DMS 273 (cell line): ENCODE results near the gene TGFBI.

Source experiments
- DNase-seq: peaks from one replicate; lab custom pipeline; 2025; ENCODE audit not compliant: unreplicated experiment; lab: John Stamatoyannopoulos, UW

The TGFBI gene

DNA sequence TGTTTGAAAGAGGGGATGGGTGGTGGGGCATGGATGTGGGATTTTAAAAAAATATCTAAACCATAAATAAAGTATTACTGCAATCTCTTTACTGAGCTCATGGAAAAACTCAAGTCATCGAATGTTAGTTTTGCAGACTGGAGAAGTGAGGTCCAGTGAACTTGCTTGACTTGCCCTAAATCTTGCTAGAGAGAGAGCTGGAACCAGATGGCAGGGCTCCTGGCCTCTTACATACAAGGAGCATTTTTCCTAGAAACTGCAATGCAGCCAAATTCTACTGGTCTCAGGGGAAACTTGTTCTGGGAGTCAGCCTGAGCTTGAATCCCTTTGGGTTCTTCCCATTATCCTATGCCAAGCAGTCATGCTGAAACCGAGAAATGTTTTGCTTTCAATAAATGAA is 2.9 kb upstream of the TGFBI start:
- DNase-seq, result peak; percentile 67

DNA sequence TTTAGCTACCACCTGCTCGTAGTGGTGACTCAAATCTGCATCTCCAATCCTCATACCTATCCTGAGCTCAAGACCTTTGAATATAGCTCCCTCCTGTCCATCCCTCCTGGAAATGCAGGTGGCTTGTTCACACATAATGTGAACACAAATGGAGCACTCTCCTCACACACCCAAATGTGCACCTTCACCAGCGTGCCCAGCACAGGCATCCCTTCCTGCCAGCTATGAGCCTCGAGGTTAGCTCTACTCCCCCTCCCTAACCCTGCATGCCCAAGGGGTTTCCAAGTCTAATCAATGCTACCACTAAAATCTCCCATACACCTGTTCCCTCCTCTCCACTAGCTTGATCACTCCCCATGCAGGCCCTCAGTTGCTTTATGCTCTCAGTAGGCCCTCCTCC is 2.2 kb upstream of the TGFBI start:
- DNase-seq, result no peak

DNA sequence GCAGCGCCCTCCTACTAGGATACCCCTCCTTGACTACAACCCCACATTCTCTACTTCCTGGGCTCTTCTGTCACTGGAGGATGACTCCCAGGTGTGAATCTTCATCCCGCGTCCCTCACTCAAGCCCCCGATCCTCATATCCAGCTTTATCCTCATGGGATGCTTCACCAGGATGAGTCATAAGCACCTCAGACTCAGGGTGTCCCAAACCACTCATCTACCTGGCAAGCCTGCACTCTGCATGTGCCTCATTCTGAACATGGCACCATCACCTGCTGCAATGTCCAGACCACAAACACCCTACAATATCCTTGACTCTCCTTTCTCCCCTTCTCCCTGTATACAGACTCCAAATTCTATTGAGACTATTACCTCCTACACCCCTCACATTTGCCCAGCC is 1.5 kb upstream of the TGFBI start:
- no peak for DNase-seq

GRCh38 chr5:136028090-136028489 is 698 bp upstream of the TGFBI start:
- no peak for DNase-seq

DNA sequence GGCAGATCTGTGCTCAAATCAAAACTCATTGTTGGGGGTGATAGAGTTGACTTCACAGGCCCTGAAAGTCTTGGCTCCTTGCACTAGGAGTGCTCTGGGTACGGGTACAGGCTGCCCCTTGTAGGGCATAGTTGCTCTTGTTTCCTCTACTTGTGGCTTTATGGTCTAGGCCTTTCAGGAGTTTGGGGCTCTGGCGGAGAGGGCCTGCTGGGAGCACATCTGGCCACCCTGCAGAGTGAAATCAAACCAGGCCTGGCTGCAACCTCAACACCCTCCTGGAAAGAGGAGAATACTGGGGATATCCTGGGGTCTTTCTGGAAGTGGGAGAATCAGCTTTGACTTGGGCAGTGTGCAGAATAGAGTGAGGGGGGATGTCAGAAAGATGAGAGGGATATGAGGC is 1.5 kb downstream of the TGFBI start:
- DNase-seq, result no peak

DNA sequence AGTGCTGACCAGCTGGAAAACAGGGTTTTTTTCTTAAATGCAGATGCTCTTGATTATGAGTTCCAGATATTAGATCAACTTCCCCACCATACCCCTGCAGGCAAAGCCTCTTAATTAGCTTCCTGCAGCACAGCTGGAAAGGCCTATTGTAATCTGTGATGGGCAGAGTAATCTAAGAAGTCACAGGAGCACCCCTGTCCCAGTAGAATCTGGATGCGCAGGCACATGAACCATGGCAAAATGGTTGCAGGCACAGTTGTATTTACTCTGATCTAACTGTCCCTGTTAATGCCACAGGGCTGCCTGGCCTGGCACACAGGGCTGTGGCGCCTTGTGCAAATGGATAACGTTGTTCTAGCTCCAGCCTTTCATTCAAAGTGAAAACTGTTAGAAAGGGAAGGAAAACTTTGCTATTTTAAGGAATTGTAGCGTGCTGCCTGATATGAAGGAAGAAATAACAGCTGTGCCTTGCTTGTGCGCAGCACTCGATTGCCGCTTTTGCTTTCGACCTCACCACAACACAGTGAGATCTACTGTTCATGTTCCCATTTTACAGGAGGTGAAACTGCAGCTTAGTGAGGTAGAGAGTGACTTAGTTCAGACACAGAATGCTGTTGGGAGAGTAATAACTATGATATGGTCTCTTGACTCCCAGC is 2.3 kb downstream of the TGFBI start:
- no peak for DNase-seq

GRCh38 chr5:136031711-136032110 is 2.9 kb downstream of the TGFBI start:
- DNase-seq, result no peak

- no peak for DNase-seq
Observed at GRCh38 chr5:136032564-136032963, 3.8 kb downstream of the TGFBI start.

GRCh38 chr5:136033234-136033633 is 4.4 kb downstream of the TGFBI start:
- DNase-seq, result no peak

- peak; percentile 39 for DNase-seq
Observed at GRCh38 chr5:136033848-136034247, 5.1 kb downstream of the TGFBI start.

GRCh38 chr5:136034492-136034891 is 5.7 kb downstream of the TGFBI start:
- peak; percentile 44 for DNase-seq

- peak; percentile 72 for DNase-seq
Observed at GRCh38 chr5:136034984-136035383, 6.2 kb downstream of the TGFBI start.

DNA sequence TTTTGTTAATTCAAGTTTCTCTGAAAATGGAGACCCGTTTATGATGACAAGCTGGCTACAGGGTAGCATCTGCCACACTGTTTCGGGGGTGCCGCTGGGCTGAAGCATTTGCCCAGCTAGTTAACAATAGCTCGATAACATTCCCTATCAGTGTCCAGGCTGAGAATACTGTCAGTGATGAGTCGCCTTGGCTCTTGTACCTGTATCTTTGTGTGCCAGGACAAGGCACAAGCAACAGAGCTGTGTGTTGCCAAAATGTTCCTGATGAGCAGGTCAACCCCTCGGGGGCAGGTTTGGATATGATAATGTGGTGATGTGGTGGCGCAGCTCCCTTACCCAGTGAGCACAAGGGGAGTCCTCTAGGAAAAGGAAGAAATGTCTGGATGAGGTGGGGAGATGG is 7.0 kb downstream of the TGFBI start:
- DNase-seq, result no peak

DNA sequence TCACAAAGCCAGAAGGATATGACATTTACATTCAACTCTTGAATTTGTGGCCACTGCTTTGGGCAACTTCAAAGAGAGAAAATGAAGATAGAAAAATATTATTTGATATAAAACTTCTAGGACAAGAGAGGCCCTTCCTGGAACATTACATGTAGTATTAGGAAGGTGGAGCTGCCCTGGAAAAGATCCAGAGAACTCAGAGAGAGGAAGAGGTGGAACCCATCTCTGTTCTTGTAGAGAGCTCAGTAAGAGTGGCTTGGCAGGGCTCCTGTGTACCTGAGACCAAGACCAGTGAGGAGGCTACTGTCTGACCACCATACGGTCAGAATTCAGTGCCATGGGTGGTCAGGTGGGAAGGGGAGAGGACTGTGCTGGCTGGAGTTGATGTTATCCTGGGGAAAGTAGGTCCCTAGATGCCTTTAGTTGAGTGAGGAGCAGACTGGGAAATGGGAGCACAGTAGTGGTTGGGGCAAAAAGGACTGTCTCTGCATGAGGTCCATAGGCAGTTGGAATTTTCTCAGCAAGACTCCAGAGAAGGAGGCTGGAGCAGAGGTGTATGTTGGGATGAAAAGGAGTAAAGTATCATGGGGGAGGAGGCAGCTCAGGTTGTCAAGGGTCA is 7.6 kb downstream of the TGFBI start:
- DNase-seq, result no peak

GRCh38 chr5:136037001-136037705 is 8.4 kb downstream of the TGFBI start:
- DNase-seq, result no peak

GRCh38 chr5:136038635-136039034 is 9.8 kb downstream of the TGFBI start:
- DNase-seq, result no peak

DNA sequence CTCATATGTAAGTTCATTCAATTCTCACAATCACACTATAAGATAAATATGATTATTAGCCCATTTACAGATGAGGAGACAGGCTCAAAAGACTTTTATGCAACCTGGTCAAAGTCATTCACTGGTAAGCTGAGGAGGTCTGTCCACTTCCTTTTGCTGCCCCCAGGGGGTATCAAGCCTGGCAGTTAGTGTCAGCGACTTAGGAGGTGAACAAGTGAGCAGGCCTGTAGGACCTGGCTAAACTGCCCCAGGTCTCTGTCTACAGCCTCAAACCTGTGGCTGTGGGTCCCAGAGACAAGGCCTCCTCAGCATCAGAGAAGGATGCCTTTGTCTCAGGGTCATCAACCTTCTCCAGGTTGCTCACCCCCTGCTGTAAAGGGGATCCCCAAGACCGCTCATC is 10.4 kb downstream of the TGFBI start:
- no peak for DNase-seq

DNA sequence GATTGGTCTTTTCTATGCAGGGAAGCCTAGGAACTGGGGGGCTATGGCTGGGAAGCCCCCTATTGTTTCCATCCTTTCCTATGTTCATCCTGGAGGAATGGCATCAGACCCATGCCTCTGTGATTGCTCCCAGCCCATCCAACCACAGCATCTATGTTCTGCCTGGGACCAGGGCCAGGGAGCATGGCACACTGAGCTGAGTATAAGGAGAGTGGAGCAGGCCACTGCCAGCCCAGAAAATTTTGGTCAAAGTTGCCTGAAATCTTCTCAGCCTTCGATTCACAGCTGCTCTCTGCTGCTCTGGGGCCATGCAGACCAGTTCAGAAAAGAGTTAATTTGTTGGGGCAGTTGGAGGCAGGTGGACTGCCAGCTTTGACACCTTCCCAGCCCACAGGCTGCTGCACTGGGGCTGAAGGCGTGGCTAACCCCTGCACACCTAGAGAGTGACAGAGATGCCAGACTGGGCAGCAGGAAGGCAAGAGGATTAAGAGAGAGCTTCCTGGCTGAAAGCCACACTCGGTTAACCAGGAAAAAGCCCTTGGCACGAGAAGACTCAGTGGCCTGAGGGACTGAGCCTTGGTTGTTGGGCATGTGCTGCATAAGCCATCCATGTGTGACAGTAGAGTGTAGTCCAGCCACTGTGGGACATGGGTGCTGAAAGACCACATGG is 12.1 kb downstream of the TGFBI start:
- peak; percentile 17 for DNase-seq

GRCh38 chr5:136042156-136042555 is 13.4 kb downstream of the TGFBI start:
- DNase-seq, result no peak

DNA sequence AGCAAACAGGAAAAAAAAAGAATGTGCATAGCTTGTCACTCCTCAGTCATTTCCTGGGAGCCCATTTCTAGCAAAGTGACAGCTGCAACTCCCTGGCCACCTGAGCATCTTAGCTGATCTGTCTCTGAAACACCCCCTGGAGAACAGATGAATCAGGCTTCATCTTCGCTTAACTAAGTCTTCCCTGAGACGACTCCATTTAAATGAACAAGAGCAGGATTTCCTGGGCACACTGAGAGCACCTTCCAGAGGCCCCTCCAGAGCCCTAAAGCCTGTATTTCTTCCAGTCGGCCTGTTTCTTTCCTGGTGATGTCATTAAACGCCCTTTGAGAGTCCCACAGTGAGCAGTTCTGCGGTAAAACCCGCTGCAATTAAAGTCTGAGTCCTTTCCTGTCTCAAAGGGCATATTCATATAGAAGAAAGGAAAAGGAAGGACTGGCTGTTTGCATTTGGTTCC is 13.9 kb downstream of the TGFBI start:
- DNase-seq, result peak; percentile 40

DNA sequence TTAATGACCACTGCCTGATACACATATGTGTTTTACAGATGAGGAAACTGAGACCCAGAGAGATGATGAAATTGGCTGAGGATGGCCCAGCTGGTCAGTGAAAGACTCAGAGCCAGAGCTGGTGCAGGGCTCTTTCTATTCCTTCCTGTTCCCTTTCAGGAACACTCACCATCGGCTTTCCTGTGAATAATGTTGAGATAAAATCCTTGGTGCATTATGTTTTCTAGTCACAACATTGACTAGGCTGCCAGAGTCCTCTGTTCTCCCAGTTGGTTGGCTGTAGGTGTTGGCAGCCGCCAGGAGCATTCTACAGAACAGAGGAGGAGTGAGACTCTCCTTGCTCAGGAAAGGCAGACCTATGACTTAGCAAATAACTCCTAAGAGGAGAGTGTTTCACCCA is 14.8 kb downstream of the TGFBI start:
- no peak for DNase-seq
